Endothelial cell (in vitro differentiated cells): Measurements from ENCODE around the gene BID. TPM values are rescaled to one million over a fixed set of nuclear protein-coding genes. Genes with fewer than 3 reads are reported as not detected.
"Not testable (repeated sequence)": the region's sequence is repeated elsewhere in the genome, so short reads cannot be mapped to it uniquely, and the experiment has no call there.

Experiments
- DNase-seq: peaks from one replicate; pipeline ENCODE4 v3.0.0; 2021; ENCODE audit warnings: low spot score
- H3K27ac Mint-ChIP-seq: one replicate; pipeline ENCODE4 v1.8.0; 2021; ENCODE audit warnings: mixed read lengths, inconsistent platforms; ENCODE audit not compliant: unreplicated experiment
- H3K27me3 Mint-ChIP-seq: one replicate; pipeline ENCODE4 v1.8.0; 2021; ENCODE audit warnings: mild to moderate bottlenecking, moderate library complexity, mixed read lengths, inconsistent platforms; ENCODE audit not compliant: unreplicated experiment
- H3K36me3 Mint-ChIP-seq: one replicate; pipeline ENCODE4 v1.8.0; 2021; ENCODE audit warnings: mild to moderate bottlenecking, low read depth, mixed read lengths, inconsistent platforms; ENCODE audit not compliant: unreplicated experiment
- H3K4me1 Mint-ChIP-seq: one replicate; pipeline ENCODE4 v1.8.0; 2021; ENCODE audit warnings: mild to moderate bottlenecking, mixed read lengths, inconsistent platforms; ENCODE audit not compliant: unreplicated experiment
- H3K4me3 Mint-ChIP-seq: one replicate; pipeline ENCODE4 v1.8.0; 2021; ENCODE audit warnings: mild to moderate bottlenecking, mixed read lengths, inconsistent platforms; ENCODE audit not compliant: unreplicated experiment
- H3K9me3 Mint-ChIP-seq: one replicate; pipeline ENCODE4 v1.8.0; 2021; ENCODE audit warnings: mixed read lengths, inconsistent platforms; ENCODE audit not compliant: unreplicated experiment
- total RNA-seq: library from RNA; stranded (reverse); fragmentation: NEBNext Ultra II Directional; extraction: Animal tissue kit (Norgen Biotek cat#: 25700); gene quantifications from one replicate; pipeline ENCODE4 v1.2.1, GENCODE V29; 2021; ENCODE audit not compliant: unreplicated experiment
- TF ChIP-seq, protein P1 (sequence below): fragments of 200-600 bp; sonication (generic); IDR thresholded peaks from one replicate; pipeline ENCODE4 v1.5.0; 2021; ENCODE audit warnings: antibody characterized with exemption; ENCODE audit not compliant: unreplicated experiment

BID gene
- total RNA-seq, 1 donor from 2014 or later, result 32.5 TPM

DNA sequence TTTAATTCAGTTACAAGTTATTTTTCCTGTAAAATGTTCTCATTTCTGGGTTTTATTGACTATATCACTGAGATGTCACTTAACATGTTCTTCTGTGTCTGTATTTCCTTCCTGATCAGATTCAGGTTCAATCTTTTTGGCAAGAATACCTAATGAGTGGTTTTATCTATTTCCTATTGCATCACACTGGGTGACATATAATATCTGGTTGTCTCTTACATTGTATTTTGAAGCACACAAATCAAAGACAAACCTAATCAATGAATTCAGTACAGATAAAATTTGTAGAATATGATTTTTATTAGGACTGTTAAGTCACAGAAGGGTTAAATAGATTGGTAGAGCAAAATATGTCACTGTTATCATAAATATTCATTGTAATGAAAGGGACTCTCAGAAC lies 75.3 kb downstream of the BID start:
- TF ChIP-seq, protein P1, sequence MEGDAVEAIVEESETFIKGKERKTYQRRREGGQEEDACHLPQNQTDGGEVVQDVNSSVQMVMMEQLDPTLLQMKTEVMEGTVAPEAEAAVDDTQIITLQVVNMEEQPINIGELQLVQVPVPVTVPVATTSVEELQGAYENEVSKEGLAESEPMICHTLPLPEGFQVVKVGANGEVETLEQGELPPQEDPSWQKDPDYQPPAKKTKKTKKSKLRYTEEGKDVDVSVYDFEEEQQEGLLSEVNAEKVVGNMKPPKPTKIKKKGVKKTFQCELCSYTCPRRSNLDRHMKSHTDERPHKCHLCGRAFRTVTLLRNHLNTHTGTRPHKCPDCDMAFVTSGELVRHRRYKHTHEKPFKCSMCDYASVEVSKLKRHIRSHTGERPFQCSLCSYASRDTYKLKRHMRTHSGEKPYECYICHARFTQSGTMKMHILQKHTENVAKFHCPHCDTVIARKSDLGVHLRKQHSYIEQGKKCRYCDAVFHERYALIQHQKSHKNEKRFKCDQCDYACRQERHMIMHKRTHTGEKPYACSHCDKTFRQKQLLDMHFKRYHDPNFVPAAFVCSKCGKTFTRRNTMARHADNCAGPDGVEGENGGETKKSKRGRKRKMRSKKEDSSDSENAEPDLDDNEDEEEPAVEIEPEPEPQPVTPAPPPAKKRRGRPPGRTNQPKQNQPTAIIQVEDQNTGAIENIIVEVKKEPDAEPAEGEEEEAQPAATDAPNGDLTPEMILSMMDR, result no peak
- peaks cover 19% of the 10 kb centered on the region for H3K4me1 Mint-ChIP-seq
- H3K27me3 Mint-ChIP-seq, result peaks cover 1% of the 10 kb centered on the region
- no peak overlapping the region for H3K27ac Mint-ChIP-seq
- peaks cover 4% of the 10 kb centered on the region for H3K36me3 Mint-ChIP-seq
- no peak overlapping the region for H3K4me3 Mint-ChIP-seq
- DNase-seq, result no peak
- no peaks in the 10 kb centered on the region for H3K9me3 Mint-ChIP-seq

DNA sequence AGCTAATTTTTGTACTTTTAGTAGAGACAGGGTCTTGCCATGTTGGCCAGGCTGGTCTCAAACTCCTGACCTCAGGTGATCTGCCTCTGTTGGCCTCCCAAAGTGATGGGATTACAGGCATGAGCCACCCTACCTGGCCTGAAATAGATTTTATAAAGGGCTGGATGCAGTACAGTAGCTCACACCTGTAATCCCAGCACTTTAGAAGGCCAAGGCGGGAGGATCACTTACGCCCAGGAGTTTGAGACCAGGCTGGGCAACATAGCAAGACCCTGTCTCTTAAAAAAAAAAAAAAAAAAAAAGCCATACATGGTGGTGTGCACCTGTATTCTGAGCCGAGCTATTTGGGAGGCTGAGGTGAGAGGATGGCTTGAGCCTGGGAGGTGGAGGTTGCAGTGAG lies 76.0 kb downstream of the BID start:
- not testable (repeated sequence) for DNase-seq, H3K27ac Mint-ChIP-seq, H3K9me3 Mint-ChIP-seq, H3K36me3 Mint-ChIP-seq, H3K27me3 Mint-ChIP-seq, H3K4me3 Mint-ChIP-seq
- H3K4me1 Mint-ChIP-seq, result peaks cover 19% of the 10 kb centered on the region

DNA sequence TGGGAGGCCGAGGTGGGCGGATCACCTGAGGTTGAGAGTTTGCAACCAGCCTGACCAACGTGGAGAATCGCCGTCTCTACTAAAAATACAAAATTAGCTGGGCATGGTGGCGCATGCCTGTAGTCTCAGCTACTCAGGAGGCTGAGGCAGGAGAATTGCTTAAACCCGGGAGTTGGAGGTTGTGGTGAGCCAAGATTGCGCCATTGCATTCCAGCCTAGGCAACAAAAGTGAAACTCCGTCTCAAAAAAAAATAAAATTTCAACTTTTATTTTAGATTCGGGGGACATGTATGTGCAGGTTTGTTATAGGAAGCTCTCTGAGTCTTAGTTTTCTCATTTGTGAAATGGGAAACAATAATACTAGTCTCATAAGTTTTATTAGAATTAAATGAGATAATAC lies 77.1 kb downstream of the BID start:
- H3K4me3 Mint-ChIP-seq, H3K27me3 Mint-ChIP-seq, H3K27ac Mint-ChIP-seq, H3K36me3 Mint-ChIP-seq, H3K9me3 Mint-ChIP-seq, DNase-seq: not testable (repeated sequence)
- H3K4me1 Mint-ChIP-seq, result peaks cover 19% of the 10 kb centered on the region

DNA sequence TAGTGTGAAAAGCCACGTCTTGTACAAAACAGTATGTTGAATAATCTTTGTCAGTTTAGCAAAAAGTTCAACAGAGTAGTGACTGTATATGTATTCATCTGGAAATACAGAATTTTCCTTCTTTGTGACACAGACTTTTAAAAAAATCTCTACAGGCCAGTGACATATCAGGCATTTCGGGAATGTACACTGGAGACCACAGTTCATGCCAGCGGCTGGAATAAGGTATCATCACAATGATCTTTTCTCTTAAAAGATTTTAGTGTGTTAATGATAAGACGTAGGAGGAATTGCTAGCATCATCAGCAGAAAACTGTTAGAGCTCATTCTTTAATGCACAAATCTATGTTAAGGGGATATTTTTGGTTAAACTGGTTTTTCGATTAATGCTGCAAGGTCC lies 78.3 kb downstream of the BID start:
- TF ChIP-seq, protein P1, result no peak
- DNase-seq, result no peak
- no peaks in the 10 kb centered on the region for H3K9me3 Mint-ChIP-seq
- H3K4me3 Mint-ChIP-seq, result no peak overlapping the region
- H3K27me3 Mint-ChIP-seq, result peaks cover 1% of the 10 kb centered on the region
- H3K27ac Mint-ChIP-seq, result no peak overlapping the region
- H3K4me1 Mint-ChIP-seq, result peaks cover 19% of the 10 kb centered on the region
- H3K36me3 Mint-ChIP-seq, result peaks cover 4% of the 10 kb centered on the region

DNA sequence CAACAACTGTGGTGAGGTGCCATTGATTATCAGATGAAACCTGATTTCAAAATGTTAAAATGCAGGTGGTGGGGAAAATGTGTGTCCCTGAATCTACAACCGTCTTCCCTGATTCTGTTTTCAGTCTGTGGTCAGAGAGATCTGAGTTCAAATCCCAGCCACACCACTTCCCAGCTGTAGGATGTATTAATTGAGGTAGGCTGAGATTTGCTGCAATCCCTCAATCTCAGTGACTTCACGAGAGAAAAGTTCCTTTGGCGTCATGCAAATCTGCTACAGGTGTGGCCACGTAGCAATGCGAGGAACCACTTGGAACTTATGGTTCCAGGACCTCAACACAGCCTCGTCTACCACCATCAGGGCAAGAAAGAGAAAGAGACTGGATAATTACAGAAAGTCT lies 79.5 kb downstream of the BID start:
- TF ChIP-seq, protein P1, result no peak
- Mint-ChIP-seq H3K27ac (no peak overlapping the region), H3K4me1 (peaks cover 8% of the 10 kb centered on the region), H3K27me3 (peaks cover 1% of the 10 kb centered on the region), H3K9me3 (no peaks in the 10 kb centered on the region), H3K36me3 (peaks cover 4% of the 10 kb centered on the region), H3K4me3 (no peak overlapping the region)
- no peak for DNase-seq

DNA sequence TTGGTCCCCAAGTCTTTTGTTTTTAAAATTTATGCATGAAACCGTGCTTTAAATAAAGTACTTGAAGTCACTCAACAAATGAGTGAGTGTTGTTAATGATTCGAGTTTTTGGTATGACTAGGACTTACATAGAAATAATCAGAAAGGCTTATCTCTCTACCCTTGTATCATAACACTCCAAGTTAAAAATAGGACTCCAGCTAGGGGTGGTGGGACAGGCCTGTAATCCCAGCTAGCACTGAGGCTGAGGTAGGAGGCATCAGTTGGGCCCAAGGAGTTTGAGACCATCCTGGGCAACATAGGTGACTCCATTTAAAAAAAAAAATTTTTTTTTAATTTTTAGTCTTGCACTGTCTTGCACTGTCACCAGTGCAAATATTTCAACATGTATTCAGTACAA lies 80.1 kb downstream of the BID start:
- no peak overlapping the region for H3K4me3 Mint-ChIP-seq
- no peak overlapping the region for H3K27ac Mint-ChIP-seq
- H3K27me3 Mint-ChIP-seq, result peaks cover 1% of the 10 kb centered on the region
- peaks cover 4% of the 10 kb centered on the region for H3K36me3 Mint-ChIP-seq
- no peaks in the 10 kb centered on the region for H3K9me3 Mint-ChIP-seq
- no peak for DNase-seq
- TF ChIP-seq, protein P1, result no peak
- peaks cover 7% of the 10 kb centered on the region for H3K4me1 Mint-ChIP-seq
